NCI-H2029 treated with DMSO at 0.1 percent for 48 hours (cell line): ENCODE measurements around the gene MIPEP.
"Not testable (repeated sequence)": the region's sequence is repeated elsewhere in the genome, so short reads cannot be mapped to it uniquely, and the experiment has no call there.

ENCODE experiments used
- DNase-seq: peaks from one replicate; lab custom pipeline; 2025; lab: John Stamatoyannopoulos, UW

The MIPEP gene

GRCh38 chr13:23889615-23890607, 711 bp upstream of the MIPEP start:
- no peak for DNase-seq

GRCh38 chr13:23884361-23884760, 4.8 kb downstream of the MIPEP start:
- not testable (repeated sequence) for DNase-seq

GRCh38 chr13:23883255-23883654, 5.9 kb downstream of the MIPEP start:
- DNase-seq = no peak

- not testable (repeated sequence) for DNase-seq
Measured at GRCh38 chr13:23881402-23881800, 7.8 kb downstream of the MIPEP start.

GRCh38 chr13:23880493-23881401, 8.5 kb downstream of the MIPEP start:
- DNase-seq = not testable (repeated sequence)

GRCh38 chr13:23877286-23877685, 11.9 kb downstream of the MIPEP start:
- DNase-seq = no peak

- no peak for DNase-seq
Measured at GRCh38 chr13:23876265-23876664, 12.9 kb downstream of the MIPEP start.

GRCh38 chr13:23871616-23872220, 17.5 kb downstream of the MIPEP start:
- DNase-seq = no peak

- DNase-seq = no peak
Measured at GRCh38 chr13:23870356-23871140, 18.7 kb downstream of the MIPEP start.

GRCh38 chr13:23868521-23868920, 20.7 kb downstream of the MIPEP start:
- no peak for DNase-seq

- no peak for DNase-seq
Measured at GRCh38 chr13:23867027-23867491, 22.1 kb downstream of the MIPEP start.

GRCh38 chr13:23866420-23867026, 22.7 kb downstream of the MIPEP start:
- no peak for DNase-seq

GRCh38 chr13:23865906-23866305, 23.3 kb downstream of the MIPEP start:
- no peak for DNase-seq

- no peak for DNase-seq
Measured at GRCh38 chr13:23865026-23865425, 24.2 kb downstream of the MIPEP start.

GRCh38 chr13:23861310-23861709, 27.9 kb downstream of the MIPEP start:
- DNase-seq = no peak

- no peak for DNase-seq
Measured at GRCh38 chr13:23859904-23860303, 29.3 kb downstream of the MIPEP start.

- no peak for DNase-seq
Measured at GRCh38 chr13:23859455-23859854, 29.7 kb downstream of the MIPEP start.

GRCh38 chr13:23858546-23858945, 30.7 kb downstream of the MIPEP start:
- no peak for DNase-seq

GRCh38 chr13:23856008-23856750, 33.0 kb downstream of the MIPEP start:
- DNase-seq = no peak

- DNase-seq = no peak
Measured at GRCh38 chr13:23855360-23855759, 33.8 kb downstream of the MIPEP start.
